ENCODE data around the gene USB1. TPM values are rescaled to one million over a fixed set of nuclear protein-coding genes. Genes with fewer than 3 reads are reported as not detected.

USB1 gene
- total RNA-seq, 1 experiment from 2014 or later, result 73.1 TPM

- H3K27ac ChIP-seq (ENCODE audit: low read depth, low read length), result no peak overlapping the region
Observed at GRCh38 chr16:58046936-58047335, 45.7 kb downstream of the USB1 start.

GRCh38 chr16:58047557-58048348, 46.5 kb downstream of the USB1 start:
- H3K4me1 ChIP-seq (ENCODE audit: control insufficient read depth in 1 of 2, insufficient read depth in 2 of 2, low read length in 2 of 2), result no peaks in the 10 kb centered on the region
- BruUV-seq (replicated peaks), result no TSS peak
- no peaks in the 10 kb centered on the region for H3K27me3 ChIP-seq (ENCODE audit: insufficient read depth, low read length)
- H3K4me2 ChIP-seq (ENCODE audit: low read length), result no peak overlapping the region
- no peaks in the 10 kb centered on the region for H3K9me3 ChIP-seq (ENCODE audit: control insufficient read depth in 1 of 2, insufficient read depth in 1 of 2, low read depth in 1 of 2, low read length in 2 of 2)
- H3K9me2 ChIP-seq (ENCODE audit: insufficient read depth), result no peaks in the 10 kb centered on the region
- H3K4me3 ChIP-seq (replicated peaks in 1 of 2; ENCODE audit: low read depth in 1 of 2, low read length in 2 of 2), result no peak overlapping the region
- H3K36me3 ChIP-seq (ENCODE audit: control insufficient read depth in 1 of 2, insufficient read depth in 2 of 2, low read length in 2 of 2), result peaks cover 0 to 2% of the 10 kb centered on the region in 2 experiments; a peak in 1 of 4 replicates
- no peak overlapping the region for H3K27ac ChIP-seq (ENCODE audit: low read depth, low read length)
- ChIA-PET RAD21 (ENCODE audit: low non-redundant PET in 1 of 2, low total read pairs in 2 of 2, uncharacterized antibody in 2 of 2, unreplicated experiment in 2 of 2) (no interaction called here), CTCF (no interaction called here), POLR2A (no interaction called here)
- intact Hi-C loops (cut with micrococcal nuclease), result no loop called here
- no peak for DNase-seq (ENCODE audit: low read depth, low spot score)
- no peak overlapping the region for H3K9ac ChIP-seq (ENCODE audit: low read length)
- H4K20me1 ChIP-seq (ENCODE audit: insufficient read depth), result no peaks in the 10 kb centered on the region
- H3K79me2 ChIP-seq (ENCODE audit: insufficient read depth, low read length), result no peaks in the 10 kb centered on the region
- no peak overlapping the region for H2AFZ ChIP-seq (ENCODE audit: low read depth, low read length, poor library complexity, severe bottlenecking)
- ATAC-seq, result no peak
- TF ChIP-seq MAX (IDR thresholded peaks at IDR 0.05) (no peak), CBX3 (IDR thresholded peaks at IDR 0.05; ENCODE audit: low read depth) (no peak), ZNF274 (IDR thresholded peaks at IDR 0.05; ENCODE audit: low read depth, low read length) (no peak)

More at GRCh38 chr16:58046936-58047335, 45.7 kb downstream of the USB1 start:
- ChIA-PET RAD21 (ENCODE audit: low non-redundant PET in 1 of 2, low total read pairs in 2 of 2, uncharacterized antibody in 2 of 2, unreplicated experiment in 2 of 2) (no interaction called here), POLR2A (no interaction called here), CTCF (no interaction called here)
- BruUV-seq (replicated peaks), result no TSS peak
- no peaks in the 10 kb centered on the region for H4K20me1 ChIP-seq (ENCODE audit: insufficient read depth)
- no peaks in the 10 kb centered on the region for H3K9me2 ChIP-seq (ENCODE audit: insufficient read depth)
- intact Hi-C loops (cut with micrococcal nuclease), result no loop called here
- H3K79me2 ChIP-seq (ENCODE audit: insufficient read depth, low read length), result no peaks in the 10 kb centered on the region
- no peak for DNase-seq (ENCODE audit: low read depth, low spot score)
- H3K4me2 ChIP-seq (ENCODE audit: low read length), result no peak overlapping the region
- H3K36me3 ChIP-seq (ENCODE audit: control insufficient read depth in 1 of 2, insufficient read depth in 2 of 2, low read length in 2 of 2), result peaks cover 0 to 2% of the 10 kb centered on the region in 2 experiments; a peak in 2 of 4 replicates
- no peak overlapping the region for H2AFZ ChIP-seq (ENCODE audit: low read depth, low read length, poor library complexity, severe bottlenecking)
- ATAC-seq, result peak; percentile 35; the same call in 1 of the 2 replicates
- TF ChIP-seq TCF7L2 (IDR thresholded peaks at IDR 0.05; ENCODE audit: borderline replicate concordance, extremely low read depth, insufficient read depth, insufficient read length) (no peak), EGR1 (IDR thresholded peaks at IDR 0.05; ENCODE audit: low read depth) (no peak), EZH2 (IDR thresholded peaks at IDR 0.05) (no peak)
- no peaks in the 10 kb centered on the region for H3K27me3 ChIP-seq (ENCODE audit: insufficient read depth, low read length)
- no peak overlapping the region for H3K4me3 ChIP-seq (replicated peaks in 1 of 2; ENCODE audit: low read depth in 1 of 2, low read length in 2 of 2)
- no peaks in the 10 kb centered on the region for H3K4me1 ChIP-seq (ENCODE audit: control insufficient read depth in 1 of 2, insufficient read depth in 2 of 2, low read length in 2 of 2)
- H3K9ac ChIP-seq (ENCODE audit: low read length), result no peak overlapping the region
- no peaks in the 10 kb centered on the region for H3K9me3 ChIP-seq (ENCODE audit: control insufficient read depth in 1 of 2, insufficient read depth in 1 of 2, low read depth in 1 of 2, low read length in 2 of 2)

All from HCT116 (cell line).